Stimulated activated CD8-positive, alpha-beta memory T cell treated with anti-CD3 and anti-CD28 coated beads, Interleukin-2, amount 100 ng/mL, for 48 hours (primary cell): Measurements from ENCODE around the gene KCNK5.
A peak's percentile ranks its signal among the peaks of the same experiment; 100 is the strongest.

Source experiments
- DNase-seq, 2 donors: peaks; one replicate each; pipeline ENCODE4 v3.0.0-alpha.2; 2020; ENCODE audit warnings: low read depth in 2 of 2

Gene KCNK5

GRCh38 chr6:39228992-39229767 is at the start of gene KCNK5:
Gene KCNK5 (minus strand): TSS chr6:39229475. CDS start chr6:39229111, 364 bp downstream.
- DNase-seq: peak; percentile 81

DNA sequence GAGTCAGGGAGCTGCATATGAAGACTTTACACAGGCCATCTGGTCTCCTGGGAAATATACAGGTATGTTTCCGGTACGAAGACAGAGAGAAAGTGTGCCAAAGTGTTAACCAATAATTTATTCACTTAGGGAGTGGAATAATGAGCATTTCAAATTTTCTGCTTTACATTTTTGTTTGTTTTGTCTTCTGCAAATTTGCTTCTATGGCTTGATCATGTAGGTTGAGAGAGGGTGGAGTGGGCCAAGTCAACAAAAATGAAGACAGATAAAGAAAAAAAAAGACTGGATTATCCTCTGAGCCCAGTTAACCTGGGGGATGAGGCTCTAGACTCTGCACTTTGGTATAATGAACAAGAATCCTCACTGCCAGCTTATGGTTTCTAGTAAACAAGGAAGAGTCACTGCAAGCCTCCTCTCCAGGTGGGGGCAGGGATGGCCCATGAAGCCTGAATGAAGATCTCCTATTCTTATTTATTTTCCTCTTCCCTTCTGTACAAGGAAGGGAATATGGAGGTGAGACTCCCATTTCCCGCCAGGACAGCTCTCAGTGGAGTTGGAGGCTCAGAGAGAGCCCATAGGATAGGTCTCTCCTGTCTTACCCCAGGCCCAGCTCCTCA is 47.2 kb upstream of the KCNK5 start:
- no peak for DNase-seq

GRCh38 chr6:39274903-39275302 is 45.6 kb upstream of the KCNK5 start:
- no peak for DNase-seq

- no peak for DNase-seq
Measured at GRCh38 chr6:39274471-39274870, 45.2 kb upstream of the KCNK5 start.

GRCh38 chr6:39273406-39273821 is 44.1 kb upstream of the KCNK5 start:
- DNase-seq: no peak

- no peak for DNase-seq
Measured at GRCh38 chr6:39269961-39270360, 40.7 kb upstream of the KCNK5 start.

DNA sequence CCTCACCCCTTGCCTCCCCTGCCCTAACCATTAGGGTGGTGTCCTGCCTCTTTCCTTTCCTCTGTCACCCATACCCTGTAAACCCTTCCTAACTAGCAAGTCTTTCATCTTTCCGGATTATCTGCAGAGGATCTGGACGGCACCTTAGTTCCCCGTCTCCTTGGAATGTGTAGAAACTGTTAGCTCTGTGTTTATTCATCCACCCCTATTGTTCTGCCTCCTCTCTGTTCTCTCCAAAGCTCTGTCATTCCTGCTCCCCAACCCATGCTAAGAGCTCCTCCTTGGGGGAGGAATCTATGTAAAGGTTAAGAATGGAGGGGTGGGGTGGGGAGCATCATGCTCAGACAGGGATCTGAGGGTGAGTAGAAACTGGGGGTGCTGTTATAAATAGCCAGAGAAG is 39.4 kb upstream of the KCNK5 start:
- no peak for DNase-seq

- no peak for DNase-seq
Measured at GRCh38 chr6:39268171-39268570, 38.9 kb upstream of the KCNK5 start.

GRCh38 chr6:39266782-39267355 is 37.6 kb upstream of the KCNK5 start:
- DNase-seq: no peak

GRCh38 chr6:39266375-39266774 is 37.1 kb upstream of the KCNK5 start:
- no peak for DNase-seq

GRCh38 chr6:39263303-39264037 is 34.2 kb upstream of the KCNK5 start:
- no peak for DNase-seq

DNA sequence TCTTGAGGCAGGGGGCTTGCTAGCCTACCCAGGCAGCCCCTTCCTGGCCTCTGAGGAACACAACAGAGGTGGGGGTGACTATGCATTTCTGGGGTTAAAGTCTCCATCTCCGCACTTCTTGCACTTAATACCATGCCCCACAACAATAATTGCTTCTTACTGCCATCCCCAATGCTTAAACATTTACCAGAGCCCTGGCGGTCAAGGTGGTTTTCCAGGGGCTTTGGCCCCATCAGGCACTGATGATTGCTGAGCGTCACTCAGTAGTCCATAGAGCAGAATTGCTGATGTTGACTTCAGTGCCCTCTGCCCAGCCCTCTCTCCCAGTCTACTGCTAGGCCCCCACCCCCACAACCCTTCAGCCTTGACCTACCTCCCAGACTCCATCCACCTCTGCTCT is 32.5 kb upstream of the KCNK5 start:
- DNase-seq: no peak

GRCh38 chr6:39260953-39261352 is 31.7 kb upstream of the KCNK5 start:
- no peak for DNase-seq

DNA sequence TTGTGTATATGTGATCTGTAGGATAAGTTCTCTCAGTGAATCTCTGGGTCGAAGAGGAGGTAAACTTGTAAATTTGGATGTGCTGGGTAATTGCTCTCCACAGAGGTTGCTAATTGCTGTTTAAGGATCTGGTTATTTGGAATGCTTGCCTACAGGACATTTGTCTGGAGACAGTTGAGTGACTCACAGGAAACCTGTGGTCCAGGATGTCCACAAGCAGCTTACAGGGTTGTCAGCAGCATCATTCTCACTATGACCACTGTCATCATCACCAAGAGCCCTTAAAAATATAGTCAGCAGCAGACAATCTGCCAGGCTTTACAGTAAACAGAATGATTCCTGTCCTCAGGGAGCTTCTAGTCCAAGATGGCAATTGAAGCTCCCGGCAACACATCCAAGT is 31.2 kb upstream of the KCNK5 start:
- DNase-seq: no peak

DNA sequence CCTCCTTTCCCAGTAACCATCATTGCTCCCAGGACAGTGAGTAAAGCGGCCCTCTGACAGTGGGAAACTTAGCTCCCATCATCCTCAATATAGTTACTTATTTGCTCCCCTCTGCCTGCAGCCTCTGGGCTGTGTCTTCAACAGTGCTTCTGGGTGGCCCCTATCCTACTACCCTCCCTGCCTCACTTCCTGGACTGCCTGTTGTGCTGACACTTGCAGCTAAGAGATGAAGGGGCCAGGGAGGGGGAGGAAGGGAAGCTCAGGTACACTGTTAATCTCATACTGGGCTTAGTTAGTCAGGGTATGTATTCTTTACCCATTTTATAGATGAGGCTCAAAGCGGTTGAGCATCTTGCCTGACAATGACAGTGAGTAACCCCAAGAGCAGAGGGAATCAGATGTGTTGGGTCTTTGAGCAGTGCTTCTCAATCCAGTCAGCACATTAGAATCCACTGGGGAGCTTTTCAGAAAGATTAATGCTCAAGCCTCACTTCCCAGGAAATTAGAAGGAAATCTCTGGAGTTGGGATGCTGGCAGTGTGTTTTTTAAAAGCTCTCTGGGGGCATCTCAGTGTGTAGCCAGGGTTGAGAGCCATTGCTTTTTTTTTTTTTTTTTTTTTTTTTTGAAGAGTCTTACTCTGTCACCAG is 27.1 kb upstream of the KCNK5 start:
- DNase-seq: no peak

GRCh38 chr6:39254999-39255535 is 25.8 kb upstream of the KCNK5 start:
- DNase-seq: no peak

GRCh38 chr6:39251406-39251805 is 22.1 kb upstream of the KCNK5 start:
- DNase-seq: no peak

- DNase-seq: no peak
Measured at GRCh38 chr6:39250507-39250906, 21.2 kb upstream of the KCNK5 start.

GRCh38 chr6:39249278-39249677 is 20.0 kb upstream of the KCNK5 start:
- no peak for DNase-seq

DNA sequence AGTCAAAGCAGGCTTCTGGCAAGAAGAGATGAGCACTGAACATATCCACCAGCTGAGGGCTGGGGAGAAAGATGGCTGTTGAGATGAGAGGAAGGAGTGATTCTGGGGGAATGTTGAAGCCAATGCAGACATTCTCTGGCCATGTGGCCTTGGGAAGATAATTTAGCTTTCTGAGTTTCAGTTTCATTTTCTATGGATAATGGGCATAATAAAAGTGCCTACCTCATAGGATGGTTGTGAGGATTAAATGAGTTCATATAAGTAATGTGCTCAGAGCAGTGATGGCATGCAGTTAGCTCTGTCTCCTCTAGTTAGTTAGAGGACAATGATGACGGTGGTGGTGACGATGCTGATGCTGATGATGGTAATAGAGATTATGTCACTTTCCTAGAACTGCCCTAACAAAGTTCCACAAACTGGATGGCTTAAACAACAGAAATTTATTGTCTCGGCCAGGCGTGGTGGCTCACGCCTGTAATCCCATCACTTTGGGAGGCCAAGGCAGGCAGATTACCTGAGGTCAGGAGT is 18.5 kb upstream of the KCNK5 start:
- DNase-seq: no peak

GRCh38 chr6:39243809-39244208 is 14.5 kb upstream of the KCNK5 start:
- DNase-seq: no peak
